ENCODE measurements around the gene FHOD3.

Gene FHOD3

DNA sequence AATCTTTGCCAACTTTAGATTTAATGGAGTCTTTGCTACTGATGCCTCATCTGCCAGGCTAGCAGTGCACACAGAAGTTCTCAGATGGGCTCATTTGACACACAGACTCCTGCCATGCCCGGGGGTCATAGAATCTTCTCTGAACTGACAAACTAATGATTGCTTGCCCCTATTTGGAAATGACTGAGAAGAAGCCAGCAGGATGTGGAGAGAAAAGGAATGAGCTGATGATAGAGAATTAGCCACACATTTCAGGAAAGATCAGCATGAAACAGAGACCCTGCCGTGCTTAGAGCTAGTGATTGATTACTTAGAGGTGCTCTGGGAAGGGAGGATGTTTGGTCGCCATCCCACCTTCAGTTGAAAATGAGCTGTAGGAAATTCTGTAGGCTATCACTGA is 352.8 kb downstream of the FHOD3 start:
- H3K27ac ChIP-seq: no peak overlapping the region

DNA sequence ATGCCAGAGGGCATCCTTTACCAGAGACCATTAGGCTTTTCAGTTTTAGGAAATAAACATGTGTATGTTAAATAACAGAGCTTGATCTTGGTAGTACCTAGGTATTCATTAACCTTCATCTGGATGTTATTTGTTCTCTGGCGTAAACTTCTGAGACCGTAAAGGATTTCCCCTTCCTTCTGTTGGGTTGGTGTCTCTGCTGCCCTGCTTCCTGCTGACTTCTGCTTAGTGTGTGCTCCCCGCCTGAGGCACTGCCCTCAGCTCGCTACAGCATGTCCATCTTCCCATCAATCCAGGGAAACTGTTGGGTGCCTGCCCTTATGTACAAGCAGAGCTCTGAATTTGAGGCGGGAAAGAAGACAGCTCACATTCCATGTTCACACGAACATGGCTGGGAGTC is 353.4 kb downstream of the FHOD3 start:
- Histone ChIP-seq H3K27ac (no peak overlapping the region), H3K36me3 (no peaks in the 10 kb centered on the region), H3K9me3 (no peaks in the 10 kb centered on the region), H4K20me1 (no peaks in the 10 kb centered on the region), H3K4me3 (no peak overlapping the region), H3K9ac (no peak overlapping the region), H3K4me1 (peaks cover 6% of the 10 kb centered on the region), H3K27me3 (no peaks in the 10 kb centered on the region), H3K4me2 (no peak overlapping the region)
- TF ChIP-seq Cebpa-rat (IDR thresholded peaks at IDR 0.05): no peak

More for the DNA sequence above, 352.8 kb downstream of the FHOD3 start:
- Histone ChIP-seq H3K4me2 (no peak overlapping the region), H4K20me1 (no peaks in the 10 kb centered on the region), H3K4me3 (no peak overlapping the region), H3K9ac (no peak overlapping the region), H3K27me3 (no peaks in the 10 kb centered on the region), H3K9me3 (no peaks in the 10 kb centered on the region), H3K36me3 (no peaks in the 10 kb centered on the region), H3K4me1 (no peaks in the 10 kb centered on the region)
- no peak for TF ChIP-seq Cebpa-rat (IDR thresholded peaks at IDR 0.05)

DNA sequence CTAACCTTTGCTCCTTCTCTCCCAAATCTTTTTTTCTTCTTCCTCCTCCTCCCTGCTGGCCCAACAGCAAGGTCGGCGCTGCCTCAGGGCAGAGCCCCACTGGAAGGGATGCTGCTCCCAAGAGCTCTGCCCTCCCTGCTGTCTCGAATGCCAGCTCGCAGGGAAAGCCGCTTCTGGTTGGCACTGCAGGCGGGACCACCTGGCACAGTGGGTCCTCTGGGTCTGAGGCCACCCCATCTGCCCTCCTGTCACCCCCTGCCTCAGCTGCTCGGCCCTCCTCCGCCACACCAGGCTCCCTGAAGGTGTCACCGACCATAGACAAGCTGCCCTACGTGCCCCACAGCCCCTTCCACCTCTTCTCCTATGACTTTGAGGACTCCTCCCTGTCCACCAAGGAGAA is 355.0 kb downstream of the FHOD3 start:
- TF ChIP-seq Cebpa-rat (IDR thresholded peaks at IDR 0.05): no peak
- Histone ChIP-seq H3K4me1 (peaks cover 10% of the 10 kb centered on the region), H3K27me3 (no peaks in the 10 kb centered on the region)

DNA sequence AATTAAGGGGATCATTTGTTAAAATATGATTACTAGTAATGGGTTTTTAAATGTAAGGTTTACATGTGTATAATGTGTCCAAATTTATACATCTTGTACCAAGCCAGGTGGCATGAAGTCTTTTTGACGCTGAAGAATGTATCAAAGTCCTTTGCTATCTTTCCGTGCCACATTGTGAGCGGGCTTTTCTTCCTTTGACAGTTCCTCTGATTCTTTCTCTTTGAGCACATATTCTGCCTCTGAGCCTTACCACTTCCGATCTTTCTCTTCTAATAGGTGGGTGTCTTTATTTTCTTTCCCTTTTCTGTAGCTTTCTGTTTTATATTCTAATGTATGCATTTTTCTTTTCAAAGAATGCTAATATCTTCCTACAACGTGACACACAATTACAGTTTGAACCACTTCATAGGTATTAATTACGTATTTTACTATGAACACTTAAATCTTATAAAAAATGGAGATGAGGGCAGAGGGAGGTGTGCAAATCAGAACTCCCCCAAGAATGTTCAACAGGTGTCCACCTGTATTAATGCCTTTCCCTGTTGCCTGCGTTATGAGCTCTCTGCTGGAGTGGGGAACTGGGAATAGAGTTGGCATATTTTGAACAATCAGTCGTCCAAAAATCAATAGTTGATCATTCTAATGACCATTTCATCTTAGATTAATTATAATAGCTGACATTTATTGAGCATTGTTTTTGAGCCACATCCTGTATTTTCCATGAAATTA is 355.8 kb downstream of the FHOD3 start:
- H3K27me3 ChIP-seq: no peaks in the 10 kb centered on the region
- no peak overlapping the region for H3K4me3 ChIP-seq
- TF ChIP-seq Cebpa-rat (IDR thresholded peaks at IDR 0.05): no peak
- H3K9me3 ChIP-seq: no peaks in the 10 kb centered on the region
- peaks cover 10% of the 10 kb centered on the region for H3K4me1 ChIP-seq
- H3K4me2 ChIP-seq: no peak overlapping the region
- H4K20me1 ChIP-seq: no peaks in the 10 kb centered on the region
- no peaks in the 10 kb centered on the region for H3K36me3 ChIP-seq
- H3K9ac ChIP-seq: no peak overlapping the region
- no peak overlapping the region for H3K27ac ChIP-seq

More for the DNA sequence above, 355.0 kb downstream of the FHOD3 start:
- Histone ChIP-seq H3K4me2 (no peak overlapping the region), H3K4me3 (no peak overlapping the region), H4K20me1 (no peaks in the 10 kb centered on the region), H3K27ac (no peak overlapping the region), H3K9ac (no peak overlapping the region), H3K36me3 (no peaks in the 10 kb centered on the region), H3K9me3 (no peaks in the 10 kb centered on the region)

DNA sequence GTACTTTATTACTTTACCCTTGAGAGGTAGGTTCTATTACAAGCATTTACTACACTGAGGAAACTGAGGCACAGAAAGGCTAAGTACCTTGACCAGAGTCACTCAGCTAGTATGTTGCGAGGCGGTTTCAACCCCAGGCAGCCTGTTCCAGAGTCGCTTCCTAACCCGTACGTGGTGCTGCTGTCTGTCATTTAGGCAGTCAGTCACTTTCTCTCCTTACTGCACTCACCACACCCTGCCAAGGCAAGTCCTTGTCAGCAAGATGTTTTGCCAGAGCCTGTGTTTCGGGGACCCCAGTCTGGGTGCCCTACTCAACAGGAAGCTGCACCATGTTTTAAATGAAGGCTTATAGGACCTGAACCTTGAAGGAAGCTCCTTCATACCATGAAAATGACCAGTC is 356.4 kb downstream of the FHOD3 start:
- Histone ChIP-seq H3K4me3 (no peak overlapping the region), H4K20me1 (no peaks in the 10 kb centered on the region), H3K9me3 (no peaks in the 10 kb centered on the region), H3K9ac (no peak overlapping the region), H3K27me3 (no peaks in the 10 kb centered on the region), H3K27ac (no peak overlapping the region), H3K4me1 (peaks cover 10% of the 10 kb centered on the region), H3K4me2 (no peak overlapping the region), H3K36me3 (no peaks in the 10 kb centered on the region)
- no peak for TF ChIP-seq Cebpa-rat (IDR thresholded peaks at IDR 0.05)

DNA sequence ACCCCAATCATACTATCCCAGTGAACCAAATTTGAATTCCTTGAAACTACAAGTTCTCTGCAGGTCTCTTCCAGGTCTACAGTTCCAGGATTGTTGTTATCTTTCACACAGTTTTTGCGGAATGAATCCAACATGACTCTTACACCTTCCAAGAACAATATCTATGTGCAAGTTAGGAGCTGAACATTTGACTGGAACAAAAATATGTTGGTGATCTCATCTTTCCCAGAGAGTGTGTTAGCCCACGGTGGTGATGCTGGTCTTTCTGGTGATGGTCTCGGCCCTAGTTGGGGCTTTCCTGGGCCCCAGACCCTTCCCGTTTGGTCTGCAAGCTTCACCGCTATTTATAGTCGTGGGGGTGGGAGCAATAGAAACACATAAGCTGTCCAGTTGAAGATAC is 357.6 kb downstream of the FHOD3 start:
- no peak overlapping the region for H3K4me3 ChIP-seq
- H4K20me1 ChIP-seq: no peaks in the 10 kb centered on the region
- H3K27me3 ChIP-seq: no peaks in the 10 kb centered on the region
- H3K36me3 ChIP-seq: no peaks in the 10 kb centered on the region
- no peak overlapping the region for H3K27ac ChIP-seq
- no peak for TF ChIP-seq Cebpa-rat (IDR thresholded peaks at IDR 0.05)
- no peak overlapping the region for H3K4me2 ChIP-seq
- H3K9me3 ChIP-seq: no peaks in the 10 kb centered on the region
- no peak overlapping the region for H3K9ac ChIP-seq
- peaks cover 10% of the 10 kb centered on the region for H3K4me1 ChIP-seq

DNA sequence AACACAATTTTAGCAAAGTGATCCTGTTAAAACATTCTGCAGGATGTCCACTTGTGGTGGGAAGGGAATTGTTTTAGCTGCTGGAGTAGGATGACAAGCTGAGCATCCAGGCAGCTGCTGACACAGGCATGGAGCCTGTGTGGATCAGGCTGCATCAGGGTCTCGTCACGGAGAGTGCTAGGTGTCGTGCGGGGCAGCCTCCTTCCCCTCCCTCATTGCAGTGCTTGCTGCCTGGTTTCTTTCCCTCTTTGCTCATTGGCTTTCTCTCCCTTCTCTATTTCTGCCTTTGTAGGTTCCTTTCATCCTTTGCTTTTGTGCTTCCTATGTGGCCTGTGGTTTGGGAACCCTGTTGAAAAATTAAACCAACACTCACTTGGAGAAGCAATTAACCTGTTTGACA is 358.4 kb downstream of the FHOD3 start:
- Histone ChIP-seq H3K4me3 (no peak overlapping the region), H3K4me1 (peaks cover 10% of the 10 kb centered on the region), H3K9me3 (no peaks in the 10 kb centered on the region), H3K9ac (no peak overlapping the region), H3K36me3 (no peaks in the 10 kb centered on the region), H3K27ac (no peak overlapping the region), H3K4me2 (0 out of 2 replicates have a peak overlapping the region, but pooled peaks have one; percentile 2), H4K20me1 (no peaks in the 10 kb centered on the region), H3K27me3 (no peaks in the 10 kb centered on the region)
- no peak for TF ChIP-seq Cebpa-rat (IDR thresholded peaks at IDR 0.05)

DNA sequence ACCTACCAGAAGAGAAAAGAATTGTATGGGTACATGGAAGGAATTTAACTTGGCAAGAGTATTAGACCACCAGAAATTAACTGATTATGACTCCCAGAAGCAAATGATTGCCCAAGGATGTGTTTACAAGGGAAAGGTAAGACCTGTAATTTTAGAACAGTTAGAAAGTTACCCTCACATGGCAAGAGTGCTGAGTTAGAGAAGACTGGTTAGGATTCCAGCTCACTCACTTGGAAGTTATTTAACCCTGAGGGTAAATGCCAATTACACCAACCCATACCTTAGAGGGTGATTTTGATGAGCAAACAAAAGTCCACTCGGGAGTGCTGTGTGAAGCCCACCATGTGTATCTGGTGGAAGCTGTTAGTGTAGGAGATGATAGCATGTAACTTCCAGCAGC is 361.1 kb downstream of the FHOD3 start:
- Histone ChIP-seq H3K4me3 (no peak overlapping the region), H3K36me3 (no peaks in the 10 kb centered on the region), H3K9me3 (no peaks in the 10 kb centered on the region), H3K27me3 (no peaks in the 10 kb centered on the region), H3K9ac (no peak overlapping the region), H4K20me1 (no peaks in the 10 kb centered on the region), H3K4me1 (peaks cover 14% of the 10 kb centered on the region), H3K4me2 (no peak overlapping the region), H3K27ac (no peak overlapping the region)
- no peak for TF ChIP-seq Cebpa-rat (IDR thresholded peaks at IDR 0.05)

DNA sequence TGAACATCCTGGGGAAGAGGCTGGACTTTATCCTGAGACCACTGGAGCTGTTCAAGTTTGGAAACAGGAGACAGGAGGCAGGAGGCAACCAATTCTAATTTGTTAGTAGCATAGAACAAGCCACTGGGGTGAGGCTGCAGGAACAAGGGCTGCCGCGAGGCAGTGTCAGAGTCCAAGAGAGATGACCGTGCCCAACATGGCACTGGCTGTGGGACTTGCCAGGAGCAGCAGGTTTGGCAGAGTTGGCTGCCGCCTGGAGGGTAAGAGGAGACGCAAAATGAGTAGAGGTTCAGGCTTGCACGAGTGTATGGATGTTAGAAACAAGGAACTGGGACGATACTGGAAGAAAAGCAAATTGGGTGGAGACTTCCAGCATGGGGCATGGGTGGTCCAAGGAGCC is 362.8 kb downstream of the FHOD3 start:
- no peaks in the 10 kb centered on the region for H3K27me3 ChIP-seq
- peaks cover 14% of the 10 kb centered on the region for H3K4me1 ChIP-seq
- no peaks in the 10 kb centered on the region for H4K20me1 ChIP-seq
- H3K4me2 ChIP-seq: no peak overlapping the region
- H3K9ac ChIP-seq: no peak overlapping the region
- H3K36me3 ChIP-seq: no peaks in the 10 kb centered on the region
- no peak for TF ChIP-seq Cebpa-rat (IDR thresholded peaks at IDR 0.05)
- no peak overlapping the region for H3K27ac ChIP-seq
- no peak overlapping the region for H3K4me3 ChIP-seq
- no peaks in the 10 kb centered on the region for H3K9me3 ChIP-seq

DNA sequence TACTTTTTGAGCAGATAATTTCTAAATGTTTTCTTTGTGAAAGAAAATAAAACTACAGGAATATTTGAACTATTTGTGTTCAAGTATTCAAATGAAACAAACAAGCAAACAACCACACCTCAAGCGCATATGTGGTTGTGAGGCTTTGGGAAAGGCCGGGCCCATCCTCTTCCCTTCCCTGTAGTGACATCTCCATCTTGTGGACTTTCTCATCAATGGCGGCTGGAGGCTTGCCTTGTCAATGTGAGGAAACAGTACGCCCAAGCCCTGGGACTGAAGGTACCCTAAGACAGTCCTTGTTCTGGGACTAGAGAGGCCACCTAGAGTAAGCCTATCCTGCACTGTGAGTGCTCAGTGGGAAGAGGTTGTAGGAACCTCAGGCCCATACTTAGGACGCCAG is 364.5 kb downstream of the FHOD3 start:
- Histone ChIP-seq H3K4me1 (0 out of 2 replicates have a peak, but pooled peaks cover 4% of the 10 kb centered on the region), H3K4me2 (no peak overlapping the region), H4K20me1 (no peaks in the 10 kb centered on the region), H3K4me3 (no peak overlapping the region), H3K27me3 (no peaks in the 10 kb centered on the region), H3K36me3 (no peaks in the 10 kb centered on the region), H3K27ac (no peak overlapping the region), H3K9ac (no peak overlapping the region), H3K9me3 (no peaks in the 10 kb centered on the region)
- TF ChIP-seq Cebpa-rat (IDR thresholded peaks at IDR 0.05): no peak

DNA sequence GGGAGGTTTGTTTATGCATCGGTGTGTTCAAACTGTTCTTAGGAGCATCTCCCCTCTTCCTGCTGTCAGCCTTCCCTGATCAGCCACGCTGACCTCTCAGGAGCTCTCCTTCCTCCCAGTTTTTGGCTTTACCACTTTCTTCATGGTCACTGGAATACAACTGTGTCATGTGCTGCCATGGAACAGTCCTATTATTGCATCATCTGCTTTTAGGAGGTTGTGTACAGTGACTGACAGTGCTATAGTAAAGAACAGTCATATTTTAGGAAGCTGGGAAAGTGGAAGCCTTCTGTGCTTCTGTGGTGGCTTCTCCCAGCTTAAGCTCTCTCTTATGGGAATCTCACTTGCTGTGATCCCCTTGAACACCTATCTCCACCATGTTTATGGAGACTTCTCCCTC is 365.8 kb downstream of the FHOD3 start:
- Histone ChIP-seq H3K9me3 (no peaks in the 10 kb centered on the region), H3K27me3 (no peaks in the 10 kb centered on the region), H4K20me1 (no peaks in the 10 kb centered on the region), H3K4me1 (0 out of 2 replicates have a peak, but pooled peaks cover 4% of the 10 kb centered on the region), H3K4me3 (no peak overlapping the region), H3K9ac (no peak overlapping the region), H3K4me2 (no peak overlapping the region), H3K27ac (no peak overlapping the region), H3K36me3 (no peaks in the 10 kb centered on the region)
- TF ChIP-seq Cebpa-rat (IDR thresholded peaks at IDR 0.05): no peak

Measured in BLaER1 (cell line).